Sigmoid colon (tissue), 4 donors: Measurements from ENCODE around the gene GNS.

Source experiments
- CTCF ChIP-seq, 4 experiments: fragments of 450-650 bp in 3 of 4; fragments of 200-600 bp in 1 of 4; IDR thresholded peaks; one replicate each; pipeline ENCODE4 v1.5.1; 2016 to 2019; ENCODE audit warnings: antibody characterized with exemption in 4 of 4, mild to moderate bottlenecking in 3 of 4, moderate library complexity in 2 of 4
- EP300 ChIP-seq, 4 donors: sonication (generic); formaldehyde crosslinking; IDR thresholded peaks; one replicate each; pipeline ENCODE4 v1.6.1; 2017; ENCODE audit warnings: antibody characterized with exemption in 4 of 4
- POLR2A ChIP-seq, 2 donors: fragments of 450-650 bp; IDR thresholded peaks; one replicate each; pipeline ENCODE4 v1.6.1; 2016; ENCODE audit warnings: antibody characterized with exemption in 2 of 2, mild to moderate bottlenecking in 2 of 2, moderate library complexity in 2 of 2
- POLR2AphosphoS5 ChIP-seq, 4 donors: sonication (generic); formaldehyde crosslinking; IDR thresholded peaks; one replicate each; pipeline ENCODE4 v1.6.1; 2017; ENCODE audit warnings: antibody characterized with exemption in 4 of 4

- no peak for TF ChIP-seq CTCF (IDR thresholded peaks at IDR 0.05)
- no peak for TF ChIP-seq POLR2A (IDR thresholded peaks at IDR 0.05)
- TF ChIP-seq EP300 (IDR thresholded peaks at IDR 0.05): no peak
- TF ChIP-seq POLR2AphosphoS5 (IDR thresholded peaks at IDR 0.05): no peak
Observed at GRCh38 chr12:64742416-64742815, 16.8 kb downstream of the GNS start.
